GM23338 (cell line): ENCODE results near the gene ATXN1L. TPM values are rescaled to one million over a fixed set of nuclear protein-coding genes. Genes with fewer than 3 reads are reported as not detected.
A peak's percentile ranks its signal among the peaks of the same experiment; 100 is the strongest.

Experiments
- ATAC-seq: fragments of 200-7000 bp; cut with Tn5 transposase; 3 replicates; pipeline ENCODE4 v1.9.1; 2020
- DNase-seq: peaks from one replicate; pipeline ENCODE4 v3.0.0-alpha.2; 2015; ENCODE audit warnings: low spot score
- H2AFZ ChIP-seq: fragments of 200-600 bp; sonication (generic); 2 replicates; pipeline ENCODE4 v1.8.0; 2016; ENCODE audit warnings: antibody characterized with exemption, mild to moderate bottlenecking, moderate library complexity
- H3F3A ChIP-seq: fragments of 200-600 bp; sonication (generic); replicated peaks from 2 replicates; pipeline ENCODE4 v1.8.0; 2017; ENCODE audit warnings: antibody characterized with exemption, mixed run types, low read depth
- H3K27ac ChIP-seq: fragments of 200-600 bp; sonication (generic); 2 replicates; pipeline ENCODE4 v1.6.1; 2016; ENCODE audit warnings: low read depth
- H3K27me3 ChIP-seq: fragments of 200-600 bp; sonication (generic); 2 replicates; pipeline ENCODE4 v1.8.0; 2016; ENCODE audit warnings: mild to moderate bottlenecking, mixed run types, moderate library complexity; ENCODE audit not compliant: insufficient read depth
- H3K36me3 ChIP-seq: fragments of 200-600 bp; sonication (generic); 2 replicates; pipeline ENCODE4 v1.8.0; 2016; ENCODE audit warnings: mild to moderate bottlenecking; ENCODE audit not compliant: insufficient read depth
- H3K4me1 ChIP-seq: fragments of 200-600 bp; sonication (generic); 2 replicates; pipeline ENCODE4 v1.8.0; 2016; ENCODE audit warnings: mild to moderate bottlenecking, moderate library complexity; ENCODE audit not compliant: insufficient read depth
- H3K4me2 ChIP-seq: fragments of 200-600 bp; sonication (generic); 2 replicates; pipeline ENCODE4 v1.7.1; 2017; ENCODE audit warnings: mixed run types
- H3K4me3 ChIP-seq: fragments of 200-600 bp; sonication (generic); 2 replicates; pipeline ENCODE4 v1.6.1; 2016; ENCODE audit warnings: mixed run types
- H3K79me2 ChIP-seq: fragments of 200-600 bp; sonication (generic); replicated peaks from 2 replicates; pipeline ENCODE4 v1.8.0; 2017; ENCODE audit warnings: mild to moderate bottlenecking; ENCODE audit not compliant: insufficient read depth
- H3K9me2 ChIP-seq: fragments of 200-600 bp; sonication (generic); 2 replicates; pipeline ENCODE4 v1.8.0; 2017; ENCODE audit not compliant: insufficient read depth
- H4K20me1 ChIP-seq: fragments of 200-600 bp; sonication (generic); replicated peaks from 2 replicates; pipeline ENCODE4 v1.8.0; 2017; ENCODE audit warnings: mild to moderate bottlenecking; ENCODE audit not compliant: insufficient read depth
- H3K27ac Mint-ChIP-seq: 2 replicates; pipeline ENCODE4 v1.8.0; 2020; ENCODE audit warnings: inconsistent platforms, mild to moderate bottlenecking, moderate library complexity, mixed read lengths
- H3K27me3 Mint-ChIP-seq: 3 replicates; pipeline ENCODE4 v1.8.0; 2022; ENCODE audit warnings: low read depth, mild to moderate bottlenecking, moderate library complexity, mixed read lengths, inconsistent platforms; ENCODE audit not compliant: insufficient read depth, poor library complexity
- H3K36me3 Mint-ChIP-seq: 3 replicates; pipeline ENCODE4 v1.8.0; 2021; ENCODE audit warnings: low read depth, mild to moderate bottlenecking, inconsistent platforms, moderate library complexity, mixed read lengths
- H3K4me1 Mint-ChIP-seq: 3 replicates; pipeline ENCODE4 v1.8.0; 2020; ENCODE audit warnings: mild to moderate bottlenecking, inconsistent platforms, mixed read lengths
- H3K4me3 Mint-ChIP-seq: 3 replicates; pipeline ENCODE4 v1.8.0; 2021; ENCODE audit warnings: moderate library complexity, mild to moderate bottlenecking, inconsistent platforms, mixed read lengths
- H3K9me3 Mint-ChIP-seq: 3 replicates; pipeline ENCODE4 v1.8.0; 2020; ENCODE audit warnings: moderate library complexity, mild to moderate bottlenecking, inconsistent platforms, mixed read lengths
- EZH2 ChIP-seq: fragments of 200-600 bp; sonication (generic); IDR thresholded peaks from one replicate; pipeline ENCODE4 v1.8.0; 2017; ENCODE audit warnings: antibody characterized with exemption, mild to moderate bottlenecking, low read depth; ENCODE audit not compliant: unreplicated experiment
- JUNB ChIP-seq: IDR thresholded peaks from one replicate; pipeline ENCODE4 v1.6.1; 2016; ENCODE audit warnings: antibody characterized with exemption; ENCODE audit not compliant: unreplicated experiment
- NANOG ChIP-seq: IDR thresholded peaks from 2 replicates; pipeline ENCODE4 v1.6.1; 2016; ENCODE audit warnings: antibody characterized with exemption, borderline replicate concordance
- STAT1 ChIP-seq: IDR thresholded peaks from one replicate; pipeline ENCODE4 v1.6.1; 2016; ENCODE audit warnings: antibody characterized with exemption; ENCODE audit not compliant: unreplicated experiment
- ZNF114 ChIP-seq: fragments of 250-450 bp; sonication (Bioruptor Pico); IDR thresholded peaks from 2 replicates; pipeline ENCODE4 v1.5.0; 2020; ENCODE audit warnings: mild to moderate bottlenecking, moderate library complexity
- polyA plus RNA-seq: library from polyadenylated mRNA; unstranded; fragments of >200 nt; fragmentation: Nextera tagmentation; extraction: Ambion mirVana; gene quantifications from 2 replicates; pipeline ENCODE4 v1.2.1, GENCODE V29; 2016
- total RNA-seq: library from RNA; depleted of rRNA; stranded (reverse); fragments of >200 nt; shearing (Covaris generic); gene quantifications from 2 replicates; pipeline ENCODE4 v1.2.3, GENCODE V29; 2014
- TF ChIP-seq, protein P1 (sequence below), 2 experiments: fragments of 200-600 bp in 1 of 2; sonication (generic) in 1 of 2; conservative IDR thresholded peaks; 2 replicates each; pipeline versions ENCODE4 v1.5.1 to v1.6.1; 2016 to 2017; ENCODE audit warnings: antibody characterized with exemption in 2 of 2, low read depth in 2 of 2, mild to moderate bottlenecking in 2 of 2, moderate library complexity in 1 of 2

Gene ATXN1L
- total and polyA plus RNA-seq, 2 experiments from 2014 or later = 8.5 to 22.1 TPM

DNA sequence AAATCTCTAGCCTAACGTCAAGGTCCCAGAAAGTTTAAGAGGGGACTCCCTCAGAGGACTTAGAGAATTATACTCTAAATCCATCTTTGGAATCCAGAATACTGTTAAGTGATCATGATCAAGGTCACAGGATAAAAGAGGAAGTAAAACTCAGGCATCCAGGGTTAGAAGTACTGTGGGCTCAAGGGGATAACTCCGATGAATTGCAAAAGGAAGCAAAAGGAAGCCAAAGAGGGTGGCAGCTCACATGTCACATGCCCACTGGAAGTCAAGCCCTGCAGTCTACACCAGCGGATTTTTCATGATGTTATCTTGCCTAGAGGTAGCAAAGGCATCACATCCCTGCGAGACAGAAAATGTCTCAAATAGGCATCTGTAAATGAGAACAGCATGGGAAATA is 34.4 kb downstream of the ATXN1L start:
- Histone ChIP-seq H4K20me1 (peaks cover 5% of the 10 kb centered on the region; the same call in 1 of the 2 replicates), H3K4me1 (peaks cover 16% of the 10 kb centered on the region), H3F3A (peaks cover 6% of the 10 kb centered on the region), H3K4me2 (no peak overlapping the region), H2AFZ (no peak overlapping the region), H3K27me3 (no peaks in the 10 kb centered on the region), H3K79me2 (peaks cover 2% of the 10 kb centered on the region; the same call in 1 of the 2 replicates), H3K4me3 (no peak overlapping the region), H3K9me2 (no peaks in the 10 kb centered on the region), H3K36me3 (peaks cover 22% of the 10 kb centered on the region), H3K27ac (no peak overlapping the region)
- ATAC-seq = no peak
- Mint-ChIP-seq H3K27me3 (peaks cover 9% of the 10 kb centered on the region), H3K9me3 (peaks cover 3% of the 10 kb centered on the region; the same call in 1 of the 3 replicates), H3K4me1 (peaks cover 31% of the 10 kb centered on the region), H3K27ac (no peak overlapping the region), H3K36me3 (peaks cover 37% of the 10 kb centered on the region), H3K4me3 (no peak overlapping the region; the same call in 2 of the 3 replicates)
- DNase-seq = no peak
- no peak for TF ChIP-seq JUNB
- no peak for TF ChIP-seq ZNF114
- TF ChIP-seq EZH2 = no peak
- TF ChIP-seq NANOG = no peak
- TF ChIP-seq, protein P1, sequence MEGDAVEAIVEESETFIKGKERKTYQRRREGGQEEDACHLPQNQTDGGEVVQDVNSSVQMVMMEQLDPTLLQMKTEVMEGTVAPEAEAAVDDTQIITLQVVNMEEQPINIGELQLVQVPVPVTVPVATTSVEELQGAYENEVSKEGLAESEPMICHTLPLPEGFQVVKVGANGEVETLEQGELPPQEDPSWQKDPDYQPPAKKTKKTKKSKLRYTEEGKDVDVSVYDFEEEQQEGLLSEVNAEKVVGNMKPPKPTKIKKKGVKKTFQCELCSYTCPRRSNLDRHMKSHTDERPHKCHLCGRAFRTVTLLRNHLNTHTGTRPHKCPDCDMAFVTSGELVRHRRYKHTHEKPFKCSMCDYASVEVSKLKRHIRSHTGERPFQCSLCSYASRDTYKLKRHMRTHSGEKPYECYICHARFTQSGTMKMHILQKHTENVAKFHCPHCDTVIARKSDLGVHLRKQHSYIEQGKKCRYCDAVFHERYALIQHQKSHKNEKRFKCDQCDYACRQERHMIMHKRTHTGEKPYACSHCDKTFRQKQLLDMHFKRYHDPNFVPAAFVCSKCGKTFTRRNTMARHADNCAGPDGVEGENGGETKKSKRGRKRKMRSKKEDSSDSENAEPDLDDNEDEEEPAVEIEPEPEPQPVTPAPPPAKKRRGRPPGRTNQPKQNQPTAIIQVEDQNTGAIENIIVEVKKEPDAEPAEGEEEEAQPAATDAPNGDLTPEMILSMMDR (conservative IDR thresholded peaks at IDR 0.05; ENCODE audit: low read depth in 2 of 2) = no peak

DNA sequence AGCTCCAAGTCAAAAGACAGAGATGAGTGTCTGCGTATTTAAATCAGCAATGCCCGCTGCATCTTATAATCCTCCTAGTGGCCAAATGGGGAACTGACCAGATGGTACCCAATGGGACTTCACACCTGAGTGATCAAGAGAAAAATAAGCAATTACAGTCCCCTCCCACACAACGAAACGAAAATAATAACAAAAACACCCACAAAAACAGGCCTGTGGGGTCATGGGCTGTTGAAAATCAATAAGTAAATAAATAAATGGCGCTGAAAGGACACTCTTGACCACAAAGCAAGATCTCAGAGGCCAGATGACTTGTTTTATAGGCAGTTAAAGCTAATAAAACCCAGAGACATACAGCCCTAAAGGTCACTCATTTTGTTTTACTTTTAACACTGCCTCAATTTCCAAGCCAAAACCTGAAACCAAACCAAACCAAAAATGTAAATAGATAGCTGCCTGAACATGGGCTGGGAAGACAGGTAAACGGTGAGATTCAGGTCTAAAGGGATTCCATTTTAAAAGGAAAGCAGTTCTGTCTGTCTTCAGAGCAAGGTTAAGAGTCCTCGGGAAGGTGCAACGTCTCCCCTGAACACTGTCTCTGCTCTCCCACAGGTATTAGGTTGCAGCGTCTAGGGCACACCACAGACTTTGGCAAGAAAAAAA is 36.9 kb downstream of the ATXN1L start:
- peak; percentile 95 for DNase-seq
- TF ChIP-seq ZNF114 = no peak
- TF ChIP-seq, protein P1 (conservative IDR thresholded peaks at IDR 0.05; ENCODE audit: low read depth in 2 of 2) = peak; percentile 73 to 89
- TF ChIP-seq NANOG = no peak
- no peak for TF ChIP-seq STAT1
- Histone ChIP-seq H3F3A (peaks cover 6% of the 10 kb centered on the region), H4K20me1 (no peaks in the 10 kb centered on the region), H3K36me3 (peaks cover 17% of the 10 kb centered on the region), H3K9me2 (no peaks in the 10 kb centered on the region), H3K4me3 (peak overlapping the region; percentile 88), H3K27me3 (no peaks in the 10 kb centered on the region), H3K4me2 (peak overlapping the region; percentile 96), H3K79me2 (peaks cover 2% of the 10 kb centered on the region; the same call in 1 of the 2 replicates), H3K27ac (peak overlapping the region; percentile 91), H3K4me1 (peaks cover 20% of the 10 kb centered on the region), H2AFZ (peak overlapping the region; percentile 86; the same call in 1 of the 2 replicates)
- Mint-ChIP-seq H3K4me3 (peak overlapping the region; percentile 87), H3K9me3 (peaks cover 3% of the 10 kb centered on the region; the same call in 1 of the 3 replicates), H3K4me1 (peaks cover 36% of the 10 kb centered on the region), H3K27me3 (peaks cover 7% of the 10 kb centered on the region), H3K36me3 (peaks cover 24% of the 10 kb centered on the region), H3K27ac (peak overlapping the region; percentile 67; the same call in 1 of the 2 replicates)
- peak; percentile 21 for ATAC-seq
